Large intestine (tissue), 3 donors: ENCODE measurements around the gene ARMC9. TPM values are rescaled to one million over a fixed set of nuclear protein-coding genes. Genes with fewer than 3 reads are reported as not detected.
"Not testable (repeated sequence)": the region's sequence is repeated elsewhere in the genome, so short reads cannot be mapped to it uniquely, and the experiment has no call there.

Source experiments
- DNase-seq, 2 donors: peaks; one replicate each; pipeline versions ENCODE4 v3.0.0 to v3.0.0-alpha.2; 2013
- H3K27ac ChIP-seq: one replicate; pipeline ENCODE4 v1.5.1; 2013; ENCODE audit warnings: low read length
- H3K27me3 ChIP-seq: 2 replicates; pipeline ENCODE4 v1.6.1; 2013; ENCODE audit warnings: low read length; ENCODE audit not compliant: control insufficient read depth, insufficient read depth
- H3K36me3 ChIP-seq: 2 replicates; pipeline ENCODE4 v1.6.1; 2013; ENCODE audit warnings: low read length; ENCODE audit not compliant: control insufficient read depth, insufficient read depth
- H3K4me1 ChIP-seq: one replicate; pipeline ENCODE4 v1.6.1; 2013; ENCODE audit warnings: low read length; ENCODE audit not compliant: control insufficient read depth, insufficient read depth
- H3K4me3 ChIP-seq: one replicate; pipeline ENCODE4 v1.5.1; 2013; ENCODE audit warnings: low read length
- H3K9me3 ChIP-seq: one replicate; pipeline ENCODE4 v1.6.1; 2013; ENCODE audit warnings: mild to moderate bottlenecking, low read depth, low read length, moderate library complexity; ENCODE audit not compliant: control insufficient read depth
- WGBS: methylation state at CpG from one replicate; pipeline ENCODE4 v1.1.5; 2013; ENCODE audit warnings: low lambda C conversion rate; ENCODE audit not compliant: insufficient coverage; 5-methylcytosine and 5-hydroxymethylcytosine counted together
- polyA plus RNA-seq: library from polyadenylated mRNA; unstranded; fragments of 120-200 nt; gene quantifications from one replicate; pipeline ENCODE4 v1.2.1, GENCODE V29; 2013

The ARMC9 gene
- polyA plus RNA-seq, 1 donor, result 14.4 TPM

DNA sequence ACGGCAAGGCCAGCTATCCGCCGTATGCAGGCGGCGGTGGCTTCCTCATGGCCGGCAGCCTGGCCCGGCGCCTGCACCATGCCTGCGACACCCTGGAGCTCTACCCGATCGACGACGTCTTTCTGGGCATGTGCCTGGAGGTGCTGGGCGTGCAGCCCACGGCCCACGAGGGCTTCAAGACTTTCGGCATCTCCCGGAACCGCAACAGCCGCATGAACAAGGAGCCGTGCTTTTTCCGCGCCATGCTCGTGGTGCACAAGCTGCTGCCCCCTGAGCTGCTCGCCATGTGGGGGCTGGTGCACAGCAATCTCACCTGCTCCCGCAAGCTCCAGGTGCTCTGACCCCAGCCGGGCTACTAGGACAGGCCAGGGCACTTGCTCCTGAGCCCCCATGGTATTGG is 200.2 kb downstream of the ARMC9 start:
- H3K27me3 ChIP-seq, result no peaks in the 10 kb centered on the region
- DNase-seq, result no peak
- no peak overlapping the region for H3K4me3 ChIP-seq
- no peaks in the 10 kb centered on the region for H3K9me3 ChIP-seq
- no peak overlapping the region for H3K27ac ChIP-seq
- WGBS, result no CpG with 5 or more reads among the region's 27 CpGs
- peaks cover 25% of the 10 kb centered on the region for H3K36me3 ChIP-seq
- H3K4me1 ChIP-seq, result peaks cover 41% of the 10 kb centered on the region

DNA sequence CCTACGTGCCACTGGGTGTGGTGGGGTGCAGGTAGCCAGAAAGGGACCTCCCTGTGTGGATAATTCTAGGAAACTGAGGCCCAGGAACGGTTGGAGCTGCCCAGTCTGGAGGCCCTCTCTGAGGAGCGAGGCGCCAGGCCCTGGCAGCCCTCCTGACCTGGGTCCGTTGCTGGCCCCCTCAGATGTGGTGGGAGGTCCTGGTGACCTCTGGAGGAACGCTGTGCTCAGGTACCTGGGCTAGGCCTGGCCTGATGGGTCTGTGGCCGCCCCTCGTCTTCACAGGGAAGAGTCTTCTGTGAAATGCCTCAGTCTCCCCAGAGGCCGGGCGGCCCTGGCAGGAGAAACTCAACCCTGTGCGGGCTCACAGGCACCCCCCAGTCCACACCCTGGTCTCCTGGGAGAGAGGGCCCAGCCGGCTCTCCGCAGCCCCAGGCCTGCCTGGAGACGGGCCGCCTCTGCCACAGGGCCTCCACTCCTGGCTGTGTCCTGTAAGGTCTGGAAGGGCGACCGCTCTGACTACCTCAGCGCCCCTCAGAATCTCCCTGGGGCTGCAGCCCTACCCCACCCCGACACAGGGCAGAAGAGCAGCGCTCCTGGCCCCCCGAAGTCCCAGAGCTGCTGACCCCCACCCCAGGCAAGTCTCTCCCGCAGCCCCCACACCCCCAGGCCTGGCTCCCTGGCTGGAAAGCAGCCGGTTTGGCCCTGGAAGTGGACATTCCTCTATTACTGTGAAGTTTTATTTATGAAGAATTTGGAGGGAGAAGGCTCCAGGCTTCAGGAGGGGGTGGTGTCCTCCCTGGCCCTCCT is 200.8 kb downstream of the ARMC9 start:
- Histone ChIP-seq H3K4me1 (peaks cover 48% of the 10 kb centered on the region), H3K9me3 (no peaks in the 10 kb centered on the region), H3K27ac (peak overlapping the region; percentile 65), H3K27me3 (no peaks in the 10 kb centered on the region), H3K4me3 (no peak overlapping the region), H3K36me3 (peaks cover 25% of the 10 kb centered on the region)
- no CpG with 5 or more reads among the region's 23 CpGs for WGBS
- DNase-seq, result no peak

DNA sequence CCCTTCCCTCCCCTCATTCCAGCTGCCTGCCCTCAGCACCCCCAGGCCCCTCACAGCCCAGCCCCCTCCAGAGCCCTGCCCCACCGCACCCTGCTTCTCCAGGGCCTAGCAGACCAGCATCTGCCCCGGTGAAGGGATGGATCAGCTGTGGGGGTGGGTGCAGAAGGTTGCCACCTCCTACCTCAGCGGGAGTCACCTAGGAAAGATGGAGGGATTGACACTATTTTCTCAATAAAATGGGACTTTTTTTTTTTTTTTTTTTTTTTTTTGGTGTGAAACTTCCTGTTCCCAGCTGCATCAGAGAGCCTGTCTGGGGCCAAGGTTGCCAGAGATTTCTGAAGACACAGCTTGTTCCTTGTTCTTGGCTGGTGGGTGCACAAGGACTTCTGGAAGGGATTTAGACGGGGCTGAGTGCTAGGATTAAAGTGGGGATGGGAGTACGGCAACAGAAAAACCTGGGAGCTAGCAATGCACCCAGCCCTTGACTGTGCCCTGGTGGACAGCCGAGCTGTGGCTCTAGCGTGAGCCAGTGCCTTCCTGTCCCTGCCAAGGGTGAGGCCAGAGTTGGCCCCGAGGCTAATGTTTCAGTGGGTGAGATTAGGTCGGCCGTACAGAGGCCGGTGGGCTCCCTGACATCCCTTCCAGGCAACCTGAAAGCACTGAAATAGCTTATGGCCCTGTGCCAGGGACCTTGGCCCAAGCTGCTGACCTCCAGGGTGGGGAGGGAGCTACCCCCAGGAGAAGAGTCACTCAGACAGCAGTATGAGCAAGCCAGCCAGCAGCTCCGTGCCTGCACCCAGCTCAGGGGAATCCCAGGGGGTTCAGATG is 201.6 kb downstream of the ARMC9 start:
- Histone ChIP-seq H3K27ac (peak overlapping the region; percentile 65), H3K9me3 (no peaks in the 10 kb centered on the region), H3K27me3 (no peaks in the 10 kb centered on the region), H3K4me3 (no peak overlapping the region), H3K4me1 (peaks cover 49% of the 10 kb centered on the region), H3K36me3 (peaks cover 25% of the 10 kb centered on the region)
- WGBS, result no CpG with 5 or more reads among the region's 12 CpGs
- DNase-seq, result peak in 1 of 2 donors; percentile 64

DNA sequence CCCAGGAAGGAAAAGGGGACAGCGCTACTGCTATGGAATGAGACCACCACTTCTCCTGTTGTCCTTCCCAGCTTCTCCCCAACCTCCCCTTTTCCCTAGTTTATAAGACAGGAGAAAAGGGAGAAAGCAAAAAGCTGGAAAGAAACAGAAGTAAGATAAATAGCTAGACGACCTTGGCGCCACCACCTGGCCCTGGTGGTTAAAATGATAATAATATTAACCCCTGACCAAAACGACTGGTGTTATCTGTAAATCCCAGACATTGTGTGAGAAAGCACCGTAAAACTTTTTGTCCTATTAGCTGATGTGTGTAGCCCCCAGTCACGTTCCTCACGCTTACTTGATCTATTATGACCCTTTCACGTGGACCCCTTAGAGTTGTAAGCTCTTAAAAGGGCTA is 202.2 kb downstream of the ARMC9 start:
- not testable (repeated sequence) for H3K27me3 ChIP-seq, H3K4me3 ChIP-seq, DNase-seq, H3K9me3 ChIP-seq
- peaks cover 53% of the 10 kb centered on the region for H3K4me1 ChIP-seq
- peaks cover 25% of the 10 kb centered on the region for H3K36me3 ChIP-seq
- H3K27ac ChIP-seq, result peak overlapping the region; percentile 65
- WGBS, result no CpG with 5 or more reads among the region's 8 CpGs

DNA sequence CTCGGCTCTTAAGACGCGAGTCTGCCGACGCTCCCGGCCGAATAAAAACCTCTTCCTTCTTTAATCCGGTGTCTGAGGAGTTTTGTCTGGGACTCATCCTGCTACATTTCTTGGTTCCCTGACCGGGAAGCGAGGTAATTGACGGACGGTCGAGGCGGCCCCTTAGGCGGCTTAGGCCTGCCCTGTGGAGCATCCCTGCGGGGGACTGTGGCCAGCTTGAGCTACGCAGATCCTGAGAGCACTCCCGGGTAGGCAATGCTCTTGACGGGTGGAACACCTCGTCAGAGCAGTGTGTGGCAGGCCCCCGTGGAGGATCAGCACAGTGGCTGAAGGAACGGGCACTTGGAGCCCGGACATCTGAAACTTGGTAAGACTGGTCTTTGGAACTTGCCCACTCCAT is 202.7 kb downstream of the ARMC9 start:
- not testable (repeated sequence) for H3K27ac ChIP-seq, H3K4me3 ChIP-seq, H3K27me3 ChIP-seq, DNase-seq, H3K9me3 ChIP-seq
- peaks cover 25% of the 10 kb centered on the region for H3K36me3 ChIP-seq
- peaks cover 56% of the 10 kb centered on the region for H3K4me1 ChIP-seq
- WGBS, result no CpG with 5 or more reads among the region's 23 CpGs

DNA sequence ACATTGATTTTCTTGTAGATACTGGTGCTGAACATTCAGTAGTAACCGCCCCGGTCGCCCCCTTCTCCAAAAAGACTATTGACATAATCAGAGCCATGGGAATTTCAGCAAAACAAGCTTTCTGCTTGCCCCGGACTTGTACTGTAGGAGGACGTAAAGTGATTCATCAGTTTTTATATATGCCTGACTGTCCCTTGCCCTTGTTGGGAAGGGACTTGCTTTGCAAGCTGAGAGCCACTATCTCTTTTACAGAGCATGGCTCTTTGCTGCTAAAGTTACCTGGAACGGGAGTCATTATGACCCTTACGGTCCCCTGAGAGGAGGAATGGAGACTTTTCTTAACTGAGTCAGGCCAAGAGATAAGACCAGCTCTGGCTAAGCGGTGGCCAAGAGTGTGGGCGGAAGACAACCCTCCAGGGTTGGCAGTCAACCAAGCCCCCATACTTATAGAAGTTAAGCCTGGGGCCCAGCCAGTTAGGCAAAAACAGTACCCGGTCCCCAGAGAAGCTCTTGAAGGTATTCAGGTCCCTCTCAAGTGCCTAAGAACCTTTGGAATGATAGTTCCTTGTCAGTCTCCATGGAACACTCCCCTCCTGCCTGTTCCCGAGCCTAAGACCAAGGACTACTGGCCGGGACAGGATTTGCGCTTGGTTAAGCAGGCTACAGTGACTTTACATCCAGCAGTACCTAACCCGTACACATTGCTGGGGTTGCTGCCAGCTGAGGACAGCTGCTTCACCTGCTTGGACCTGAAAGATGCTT is 205.2 kb downstream of the ARMC9 start:
- not testable (repeated sequence) for H3K9me3 ChIP-seq, H3K4me3 ChIP-seq, H3K27me3 ChIP-seq
- DNase-seq, result peak in 1 of 2 donors; percentile 64
- WGBS, result no CpG with 5 or more reads among the region's 14 CpGs
- peaks cover 51% of the 10 kb centered on the region for H3K4me1 ChIP-seq
- peaks cover 15% of the 10 kb centered on the region for H3K36me3 ChIP-seq
- peak overlapping the region; percentile 35 for H3K27ac ChIP-seq

DNA sequence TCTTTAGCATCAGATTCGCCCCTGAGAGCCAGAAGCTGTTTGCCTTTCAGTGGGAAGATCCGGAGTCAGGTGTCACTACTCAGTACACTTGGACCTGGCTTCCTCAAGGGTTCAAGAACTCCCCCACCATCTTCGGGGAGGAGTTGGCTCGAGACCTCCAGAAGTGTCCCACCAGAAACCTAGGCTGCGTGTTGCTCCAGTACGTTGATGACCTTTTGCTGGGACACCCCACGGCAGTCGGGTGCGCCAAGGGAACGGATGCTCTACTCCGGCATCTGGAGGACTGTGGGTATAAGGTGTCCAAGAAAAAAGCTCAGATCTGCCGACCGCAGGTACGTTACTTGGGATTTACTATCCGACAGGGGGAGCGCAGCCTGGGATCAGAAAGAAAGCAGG is 205.8 kb downstream of the ARMC9 start:
- DNase-seq, H3K9me3 ChIP-seq, H3K4me3 ChIP-seq, H3K36me3 ChIP-seq, H3K27me3 ChIP-seq: not testable (repeated sequence)
- no CpG with 5 or more reads among the region's 16 CpGs for WGBS
- Histone ChIP-seq H3K4me1 (peaks cover 47% of the 10 kb centered on the region), H3K27ac (peak overlapping the region; percentile 35)

DNA sequence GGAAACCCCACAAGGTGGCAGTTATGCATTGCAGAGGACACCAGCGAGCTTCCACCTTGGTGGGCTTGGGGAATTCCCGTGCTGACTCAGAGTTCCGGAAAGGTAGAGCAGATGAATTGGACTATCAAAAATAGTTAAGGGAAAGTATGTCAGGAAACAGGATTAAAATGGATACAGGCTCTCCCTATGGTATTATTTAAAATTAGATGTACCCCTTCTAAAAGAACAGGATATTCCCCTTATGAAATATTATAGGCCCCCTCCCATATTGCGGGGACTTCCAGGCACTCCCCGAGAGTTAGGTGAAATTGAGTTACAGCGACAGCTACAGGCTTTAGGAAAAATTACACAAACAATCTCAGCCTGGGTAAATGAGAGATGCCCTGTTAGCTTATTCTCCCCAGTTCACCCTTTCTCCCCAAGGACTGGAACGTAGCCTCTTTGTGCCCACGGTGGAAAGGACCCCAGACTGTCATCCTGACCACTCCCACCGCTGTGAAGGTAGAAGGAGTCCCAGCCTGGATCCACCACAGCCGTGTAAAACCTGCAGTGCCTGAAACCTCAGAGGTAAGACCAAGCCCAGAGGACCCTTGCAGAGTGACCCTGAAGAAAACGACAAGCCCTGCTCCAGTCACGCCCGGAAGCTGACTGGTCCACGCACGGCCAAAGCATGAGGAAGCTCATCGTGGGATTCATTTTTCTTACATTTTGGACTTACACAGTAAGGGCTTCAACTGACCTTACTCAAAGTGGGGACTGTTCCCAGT is 207.4 kb downstream of the ARMC9 start:
- not testable (repeated sequence) for H3K27ac ChIP-seq, H3K4me3 ChIP-seq, H3K27me3 ChIP-seq, DNase-seq, H3K9me3 ChIP-seq, H3K36me3 ChIP-seq
- H3K4me1 ChIP-seq, result peaks cover 46% of the 10 kb centered on the region
- no CpG with 5 or more reads among the region's 16 CpGs for WGBS

DNA sequence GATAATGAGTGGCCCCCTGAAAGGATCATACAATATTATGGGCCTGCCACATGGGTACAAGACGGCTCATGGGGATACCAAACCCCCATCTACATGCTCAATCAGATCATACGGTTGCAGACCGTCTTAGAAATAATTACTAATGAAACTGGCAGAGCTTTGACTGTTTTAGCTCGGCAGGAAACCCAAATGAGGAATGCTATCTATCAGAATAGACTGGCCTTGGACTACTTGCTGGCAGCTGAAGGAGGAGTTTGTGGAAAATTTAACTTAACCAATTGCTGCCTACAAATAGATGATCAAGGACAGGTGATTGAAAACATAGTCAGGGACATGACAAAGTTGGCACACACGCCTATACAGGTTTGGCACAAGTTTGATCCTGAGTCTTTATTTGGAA is 209.3 kb downstream of the ARMC9 start:
- H3K9me3 ChIP-seq, H3K4me3 ChIP-seq, DNase-seq, H3K36me3 ChIP-seq, H3K27ac ChIP-seq, H3K27me3 ChIP-seq: not testable (repeated sequence)
- WGBS, result no CpG with 5 or more reads among the region's 5 CpGs
- peaks cover 54% of the 10 kb centered on the region for H3K4me1 ChIP-seq

DNA sequence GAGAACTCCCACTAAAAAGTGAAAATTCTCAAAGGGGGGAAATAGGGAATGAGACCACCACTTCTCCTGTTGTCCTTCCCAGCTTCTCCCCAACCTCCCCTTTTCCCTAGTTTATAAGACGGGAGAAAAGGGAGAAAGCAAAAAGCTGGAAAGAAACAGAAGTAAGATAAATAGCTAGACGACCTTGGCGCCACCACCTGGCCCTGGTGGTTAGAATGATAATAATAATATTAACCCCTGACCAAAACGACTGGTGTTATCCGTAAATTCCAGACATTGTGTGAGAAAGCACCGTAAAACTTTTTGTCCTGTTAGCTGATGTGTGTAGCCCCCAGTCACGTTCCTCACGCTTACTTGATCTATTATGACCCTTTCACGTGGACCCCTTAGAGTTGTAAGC is 209.9 kb downstream of the ARMC9 start:
- H3K27me3 ChIP-seq, H3K36me3 ChIP-seq, H3K4me3 ChIP-seq, H3K27ac ChIP-seq, DNase-seq, H3K9me3 ChIP-seq: not testable (repeated sequence)
- 92% methylated on average over 2 of the region's 9 CpGs for WGBS
- H3K4me1 ChIP-seq, result peaks cover 54% of the 10 kb centered on the region
